Measurements from ENCODE around the gene PRKCH.

- TF ChIP-seq CTCF (tag by site-specific recombination; IDR thresholded peaks at IDR 0.05), result no peak
- TF ChIP-seq ZNF292 (tag by site-specific recombination; IDR thresholded peaks at IDR 0.05; ENCODE audit: borderline replicate concordance, low read depth), result no peak
- no peak for TF ChIP-seq PRDM2 (tag by site-specific recombination; IDR thresholded peaks at IDR 0.05; ENCODE audit: borderline replicate concordance)
- no peak for TF ChIP-seq REST (tag by site-specific recombination; IDR thresholded peaks at IDR 0.05)
- TF ChIP-seq BCL11B (tag by site-specific recombination; IDR thresholded peaks at IDR 0.05; ENCODE audit: low read depth), result no peak
- TF ChIP-seq ZNF16 (tag by site-specific recombination; IDR thresholded peaks at IDR 0.05; ENCODE audit: low read depth), result no peak
- TF ChIP-seq ZNF324 (tag by site-specific recombination; IDR thresholded peaks at IDR 0.05), result no peak
- TF ChIP-seq ZNF776 (tag by site-specific recombination; IDR thresholded peaks at IDR 0.05; ENCODE audit: borderline replicate concordance), result no peak
- no peak for TF ChIP-seq ZNF148 (tag by site-specific recombination; IDR thresholded peaks at IDR 0.05; ENCODE audit: borderline replicate concordance)
Observed at GRCh38 chr14:61344437-61345150, 23.2 kb downstream of the PRKCH start.
